Measurements from ENCODE around the gene NCR2.
"Not testable (repeated sequence)": the region's sequence is repeated elsewhere in the genome, so short reads cannot be mapped to it uniquely, and the experiment has no call there.

Gene NCR2, protein sequence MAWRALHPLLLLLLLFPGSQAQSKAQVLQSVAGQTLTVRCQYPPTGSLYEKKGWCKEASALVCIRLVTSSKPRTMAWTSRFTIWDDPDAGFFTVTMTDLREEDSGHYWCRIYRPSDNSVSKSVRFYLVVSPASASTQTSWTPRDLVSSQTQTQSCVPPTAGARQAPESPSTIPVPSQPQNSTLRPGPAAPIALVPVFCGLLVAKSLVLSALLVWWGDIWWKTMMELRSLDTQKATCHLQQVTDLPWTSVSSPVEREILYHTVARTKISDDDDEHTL

DNA sequence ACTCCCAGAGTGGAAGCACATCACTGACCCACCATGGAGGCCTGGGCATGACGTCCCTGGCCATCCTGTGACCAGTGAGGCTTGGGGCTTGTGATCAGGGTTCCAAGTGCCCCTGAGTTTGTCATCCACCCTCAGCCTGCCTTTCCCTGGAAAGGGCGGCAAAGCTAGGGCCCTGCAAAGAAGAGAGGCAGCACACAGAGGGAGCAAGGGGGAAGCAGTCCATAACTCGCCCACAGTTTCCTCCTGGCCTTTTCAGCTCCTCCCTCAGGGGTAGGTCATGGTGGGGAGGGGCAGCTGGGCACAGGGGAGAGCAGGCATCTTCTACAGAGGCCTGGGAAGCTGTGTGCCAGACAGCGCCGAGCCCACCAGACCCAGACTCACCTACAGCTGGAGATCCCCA lies at the start of gene NCR2:
TSS of gene NCR2 (plus strand) at position 313 of the 400 bp plus-strand sequence. CDS start 269 bp downstream, outside the sequence.
- no peak for DNase-seq

DNA sequence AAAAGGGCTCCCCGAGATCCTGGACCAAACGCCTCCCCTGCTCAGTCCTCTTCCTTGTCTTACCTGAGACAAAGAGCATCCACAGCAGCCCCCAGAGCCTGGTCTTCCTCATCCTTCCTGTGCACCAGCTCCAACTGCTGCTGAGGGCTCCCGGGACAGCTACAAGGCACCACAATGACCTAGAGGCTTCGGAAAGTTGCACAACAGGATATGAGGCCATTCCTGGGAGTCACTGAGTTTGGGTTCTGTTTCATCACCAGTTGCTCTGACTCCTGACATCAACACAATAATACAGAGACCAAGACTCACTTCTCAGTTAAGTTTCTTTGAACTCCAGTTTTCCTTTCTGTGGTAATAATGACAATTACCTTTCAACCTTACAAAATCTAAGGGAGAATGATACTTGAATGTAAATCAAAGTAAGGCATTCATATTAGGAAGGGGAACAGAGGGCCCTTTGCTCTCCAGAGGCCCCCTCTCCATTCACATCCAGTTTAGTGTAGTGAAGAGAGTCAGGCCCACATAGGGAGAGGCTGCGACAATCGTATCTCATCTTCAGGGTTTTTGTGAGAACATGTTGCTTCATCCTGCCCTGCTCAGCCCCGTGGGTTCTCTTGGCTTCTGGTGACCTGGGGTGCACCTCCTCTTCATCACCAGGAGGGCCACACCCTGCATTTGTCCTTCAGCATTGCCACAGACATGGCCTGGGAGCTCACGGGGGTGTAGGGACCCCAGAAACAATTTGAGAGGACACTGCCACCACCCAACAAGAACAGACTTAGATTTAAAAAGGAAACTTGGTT lies 48.7 kb upstream of the NCR2 start, which contains the start of gene TREM1:
TSS of gene TREM1 (minus strand) at position 139 of the 803 bp plus-strand sequence. CDS start at position 112, 27 bp downstream.
- DNase-seq, result no peak

- DNase-seq, result no peak
These were observed 47.2 kb upstream of the NCR2 start for GRCh38 chr6:41288030-41288753.

- no peak for DNase-seq
These were observed 46.7 kb upstream of the NCR2 start for GRCh38 chr6:41288754-41289129.

- no peak for DNase-seq
These were observed 45.6 kb upstream of the NCR2 start for GRCh38 chr6:41289815-41290214.

DNA sequence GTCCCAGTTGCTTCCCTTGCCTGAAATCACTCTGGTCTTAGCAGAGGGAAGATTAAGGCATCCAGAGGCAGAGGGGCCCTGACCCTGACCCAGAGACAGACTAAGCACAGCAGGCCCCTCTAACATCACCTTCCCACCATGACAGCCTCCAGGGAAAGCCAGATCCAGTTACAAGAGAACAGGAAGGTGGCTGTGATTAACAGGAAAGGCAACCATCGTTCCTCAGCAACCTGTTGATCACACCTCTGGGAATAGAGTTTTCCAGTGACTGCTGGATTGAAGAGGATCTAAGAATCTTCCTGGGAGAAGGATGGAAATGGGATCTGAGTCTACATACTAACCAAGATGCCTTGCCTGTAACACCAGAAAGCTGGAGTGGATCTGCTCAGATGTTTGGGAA lies 43.7 kb upstream of the NCR2 start:
- DNase-seq, result no peak

- no peak for DNase-seq
These were observed 41.1 kb upstream of the NCR2 start for GRCh38 chr6:41294214-41294872.

GRCh38 chr6:41297248-41297647 lies 38.2 kb upstream of the NCR2 start:
- DNase-seq, result not testable (repeated sequence)

GRCh38 chr6:41298785-41299502 lies 36.5 kb upstream of the NCR2 start:
- DNase-seq, result no peak

- no peak for DNase-seq
These were observed 32.8 kb upstream of the NCR2 start for GRCh38 chr6:41302638-41303037.

DNA sequence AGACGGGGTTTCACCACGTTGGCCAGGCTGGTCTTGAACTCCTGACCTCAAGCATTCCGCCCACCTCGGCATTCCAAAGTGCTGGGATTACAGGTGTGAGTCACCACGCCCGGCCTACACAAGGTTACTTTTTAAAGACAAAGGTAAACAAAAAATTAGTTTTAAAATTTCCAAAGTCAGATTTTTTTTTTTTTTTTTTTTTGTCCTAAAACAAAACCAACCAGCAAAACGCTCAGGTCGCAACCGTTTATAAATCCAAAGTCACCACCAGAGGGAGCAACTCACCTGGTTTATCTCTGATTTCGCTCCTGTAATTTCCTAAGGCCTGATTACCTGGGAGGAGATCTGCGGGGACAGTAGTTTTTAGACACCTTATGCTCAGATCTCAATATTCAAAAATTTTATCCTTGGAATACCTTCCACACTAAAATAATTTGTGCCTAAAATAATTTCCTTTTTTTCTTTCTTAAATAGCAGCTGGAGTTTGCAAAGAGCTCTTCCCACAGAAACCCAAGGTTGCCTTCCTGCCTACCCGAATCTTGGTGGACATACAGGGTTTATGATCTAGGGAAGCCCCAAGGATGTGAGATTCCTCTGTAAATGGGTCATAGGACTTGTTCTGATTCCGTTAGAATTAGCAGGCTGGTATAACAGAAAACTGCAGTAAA lies 29.1 kb upstream of the NCR2 start:
- DNase-seq, result peak; percentile 31

DNA sequence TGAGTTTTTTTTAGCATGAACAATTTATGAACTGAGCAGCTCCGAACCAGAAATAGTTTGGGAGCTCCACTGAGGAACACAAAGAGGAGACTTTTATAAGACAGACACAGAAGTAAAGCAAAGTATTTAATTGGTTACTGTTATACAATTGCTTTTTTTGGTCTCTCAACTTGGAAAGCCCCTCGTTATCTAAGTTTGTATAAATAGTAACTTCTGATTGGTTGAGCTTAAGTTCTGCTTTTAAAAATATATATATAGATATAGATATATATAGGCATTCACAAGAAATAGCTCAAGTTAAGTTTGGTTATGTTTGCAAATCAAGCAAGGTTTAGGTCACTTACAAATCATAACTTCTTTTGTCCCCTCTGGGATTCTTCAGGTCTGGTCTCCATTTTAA lies 20.2 kb upstream of the NCR2 start:
- DNase-seq, result no peak

DNA sequence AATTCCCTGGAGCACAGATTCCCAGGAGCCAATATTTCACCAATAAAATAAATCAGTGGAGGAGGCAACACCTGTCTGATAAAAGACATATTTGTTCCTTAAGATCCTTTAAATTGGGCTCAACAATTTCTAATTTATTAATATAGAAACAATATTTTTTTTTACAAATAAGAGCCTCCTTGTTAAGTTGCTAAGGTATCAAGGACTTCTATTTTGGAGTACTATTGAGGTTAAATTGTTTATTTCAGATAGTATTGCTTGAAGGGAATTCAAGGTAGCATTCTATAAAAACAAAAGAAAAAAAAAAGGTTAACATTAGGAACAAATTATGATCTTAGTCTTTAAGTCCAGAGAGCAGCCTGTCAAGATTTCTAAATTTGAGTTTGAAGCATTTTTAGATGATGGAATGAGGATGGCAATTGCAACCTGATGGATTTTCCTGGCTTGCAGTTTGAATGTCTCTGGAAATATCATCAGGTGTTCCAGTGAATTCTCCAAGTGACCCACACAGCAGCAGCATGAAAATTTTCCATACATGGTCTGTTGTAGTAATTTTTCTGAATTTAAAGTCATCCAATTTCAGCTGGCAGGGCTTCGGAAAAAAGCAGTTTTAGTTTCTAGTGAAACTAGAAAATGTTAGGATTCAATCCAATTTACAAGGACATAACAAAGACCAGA lies 19.3 kb upstream of the NCR2 start:
- DNase-seq, result no peak

- DNase-seq, result no peak
These were observed 17.2 kb upstream of the NCR2 start for GRCh38 chr6:41318261-41318653.

- DNase-seq, result peak; percentile 86
These were observed 16.5 kb upstream of the NCR2 start for GRCh38 chr6:41318654-41319565.

GRCh38 chr6:41321183-41321582 lies 14.2 kb upstream of the NCR2 start:
- DNase-seq, result no peak

GRCh38 chr6:41325446-41326066 lies 9.9 kb upstream of the NCR2 start:
- no peak for DNase-seq

- no peak for DNase-seq
These were observed 9.3 kb upstream of the NCR2 start for GRCh38 chr6:41326092-41326491.

- DNase-seq, result no peak
These were observed 8.2 kb upstream of the NCR2 start for GRCh38 chr6:41327177-41327576.
